ENCODE data around the gene NHLH1. TPM values are rescaled to one million over a fixed set of nuclear protein-coding genes. Genes with fewer than 3 reads are reported as not detected.
"Not testable (repeated sequence)": the region's sequence is repeated elsewhere in the genome, so short reads cannot be mapped to it uniquely, and the experiment has no call there.

Gene NHLH1
- total RNA-seq, 4 donors from 2014 or later = 0.46 TPM; not detected in 3

DNA sequence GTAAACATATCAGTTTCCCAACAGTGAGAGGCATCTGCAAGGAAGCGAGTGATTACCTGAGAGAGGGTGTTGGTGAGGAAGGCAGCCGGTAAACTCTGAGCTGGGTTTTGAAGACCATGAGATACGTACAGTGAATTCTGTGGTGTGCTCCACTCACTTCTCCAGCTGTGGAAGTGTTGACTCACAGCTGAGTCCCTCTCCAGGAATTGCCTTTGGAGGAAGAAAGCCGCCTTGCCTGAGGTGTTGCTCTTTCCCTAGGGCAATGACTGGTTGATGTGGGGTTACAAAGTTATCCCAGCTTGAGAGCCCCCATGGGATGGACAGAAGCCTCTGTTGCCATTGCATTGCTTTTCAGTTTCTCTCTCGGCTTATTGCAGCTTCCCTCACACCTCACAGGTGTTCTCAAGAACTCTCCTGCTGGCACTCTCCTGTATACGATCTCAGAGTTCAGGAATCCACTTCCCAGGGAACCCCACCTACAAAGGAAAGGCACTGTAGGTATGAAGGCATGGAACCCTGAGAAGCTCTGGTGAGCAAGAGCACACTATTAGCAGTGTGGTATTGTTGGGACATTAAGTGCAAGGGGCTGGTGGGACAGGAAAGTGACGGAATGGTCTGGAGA lies 10.8 kb downstream of the NHLH1 start:
- DNase-seq (ENCODE audit: low spot score) = no peak
- ATAC-seq (ENCODE audit: low FRiP score) = no peak
- TF ChIP-seq CTCF (IDR thresholded peaks at IDR 0.05) = no peak

- ATAC-seq (ENCODE audit: low FRiP score); DNase-seq (ENCODE audit: low spot score): not testable (repeated sequence)
These were observed 17.9 kb downstream of the NHLH1 start for GRCh38 chr1:160384812-160385211.

- not testable (repeated sequence) for DNase-seq (ENCODE audit: low spot score); ATAC-seq (ENCODE audit: low FRiP score)
These were observed 21.5 kb downstream of the NHLH1 start for GRCh38 chr1:160388406-160388805.

- DNase-seq (ENCODE audit: low spot score) = no peak
- no peak for TF ChIP-seq CTCF (IDR thresholded peaks at IDR 0.05)
- ATAC-seq (ENCODE audit: low FRiP score) = no peak
These were observed 27.8 kb downstream of the NHLH1 start for GRCh38 chr1:160394673-160395072.

DNA sequence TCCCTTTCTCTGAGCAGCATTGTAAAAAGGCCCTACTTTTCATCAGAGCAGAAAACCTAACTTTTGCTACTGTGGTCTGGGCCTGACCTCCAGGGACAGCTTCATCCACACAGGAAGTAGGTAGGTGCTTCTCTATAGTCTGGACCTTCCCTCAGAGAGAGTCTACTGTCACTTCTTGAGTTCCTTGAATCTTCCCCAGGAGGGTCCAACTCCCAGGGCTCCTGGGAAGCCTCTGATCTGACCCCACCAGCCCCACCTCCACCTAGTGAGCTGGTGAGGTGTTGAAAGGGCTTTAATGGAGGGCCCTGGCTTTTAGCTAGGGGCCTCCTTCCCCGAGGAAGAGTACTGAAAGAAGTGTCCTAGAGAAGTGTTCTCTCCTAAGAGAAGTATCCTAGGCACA lies 30.8 kb downstream of the NHLH1 start:
- no peak for TF ChIP-seq CTCF (IDR thresholded peaks at IDR 0.05)
- ATAC-seq (ENCODE audit: low FRiP score) = no peak
- DNase-seq (ENCODE audit: low spot score) = no peak

- no peak for TF ChIP-seq CTCF (IDR thresholded peaks at IDR 0.05)
- DNase-seq (ENCODE audit: low spot score) (no peak), ATAC-seq (ENCODE audit: low FRiP score) (no peak)
These were observed 32.0 kb downstream of the NHLH1 start for GRCh38 chr1:160398823-160399222.

GRCh38 chr1:160399544-160400222 lies 32.8 kb downstream of the NHLH1 start:
- no peak for DNase-seq (ENCODE audit: low spot score)
- no peak for TF ChIP-seq CTCF (IDR thresholded peaks at IDR 0.05)
- ATAC-seq (ENCODE audit: low FRiP score) = no peak

- TF ChIP-seq CTCF (IDR thresholded peaks at IDR 0.05) = no peak
- ATAC-seq (ENCODE audit: low FRiP score) (peak; percentile 93), DNase-seq (ENCODE audit: low spot score) (no peak)
These were observed 33.4 kb downstream of the NHLH1 start, which contains the start of gene VANGL2 for GRCh38 chr1:160400223-160400645. Gene VANGL2, plus strand, starts transcription at chr1:160400564. Its CDS starts 15,274 bp downstream, at chr1:160415838.
